Neural cell (in vitro differentiated cells): ENCODE measurements around the gene CEACAM18.

Experiments used
- CTCF ChIP-seq: fragments of 450-650 bp; IDR thresholded peaks from 2 replicates; pipeline ENCODE4 v1.5.1; 2014; ENCODE audit warnings: antibody characterized with exemption, mild to moderate bottlenecking, moderate library complexity; ENCODE audit not compliant: poor library complexity, severe bottlenecking
- EP300 ChIP-seq: fragments of 450-650 bp; conservative IDR thresholded peaks from 2 replicates; pipeline ENCODE4 v1.6.1; 2014; ENCODE audit warnings: antibody characterized with exemption, mild to moderate bottlenecking, moderate library complexity; ENCODE audit not compliant: poor library complexity, severe bottlenecking
- EZH2 ChIP-seq: fragments of 200-600, 300-800 bp; shearing (Covaris generic), sonication (generic); IDR thresholded peaks from 2 replicates; pipeline ENCODE4 v1.6.1; 2014; ENCODE audit warnings: antibody characterized with exemption, low read length, borderline replicate concordance, mild to moderate bottlenecking; ENCODE audit not compliant: insufficient read depth, poor library complexity, severe bottlenecking
- MXI1 ChIP-seq: fragments of 450-650 bp; conservative IDR thresholded peaks from 2 replicates; pipeline ENCODE4 v1.6.1; 2014; ENCODE audit warnings: antibody characterized with exemption, mild to moderate bottlenecking; ENCODE audit not compliant: poor library complexity, severe bottlenecking
- POLR2AphosphoS5 ChIP-seq: IDR thresholded peaks from 2 replicates; pipeline ENCODE4 v1.6.1; 2012
- RAD21 ChIP-seq: fragments of 450-650 bp; conservative IDR thresholded peaks from 2 replicates; pipeline ENCODE4 v1.6.1; 2014; ENCODE audit warnings: antibody characterized with exemption, mild to moderate bottlenecking, moderate library complexity
- REST ChIP-seq: IDR thresholded peaks from 2 replicates; pipeline ENCODE4 v1.6.1; 2012; ENCODE audit warnings: borderline replicate concordance
- TAF1 ChIP-seq: IDR thresholded peaks from 2 replicates; pipeline ENCODE4 v1.6.1; 2012; ENCODE audit warnings: low read depth

- TF ChIP-seq EZH2, result no peak
- no peak for TF ChIP-seq CTCF
- TF ChIP-seq RAD21, result no peak
- TF ChIP-seq EP300, result no peak
- TF ChIP-seq POLR2AphosphoS5, result no peak
- TF ChIP-seq TAF1, result no peak
- no peak for TF ChIP-seq REST
- TF ChIP-seq MXI1, result no peak
Measured at GRCh38 chr19:51529301-51529700, 51.0 kb downstream of the CEACAM18 start.
